Activated CD8-positive, alpha-beta memory T cell treated with anti-CD3 and anti-CD28 coated beads, Interleukin-2, amount 50 U/mL, for 1 hour (primary cell): ENCODE measurements around the gene PGA5.
"Not testable (repeated sequence)": the region's sequence is repeated elsewhere in the genome, so short reads cannot be mapped to it uniquely, and the experiment has no call there.

ENCODE experiments used
- DNase-seq: peaks from one replicate; pipeline ENCODE4 v3.0.0-alpha.2; 2020; ENCODE audit errors: extremely low read depth

PGA5 gene

DNA sequence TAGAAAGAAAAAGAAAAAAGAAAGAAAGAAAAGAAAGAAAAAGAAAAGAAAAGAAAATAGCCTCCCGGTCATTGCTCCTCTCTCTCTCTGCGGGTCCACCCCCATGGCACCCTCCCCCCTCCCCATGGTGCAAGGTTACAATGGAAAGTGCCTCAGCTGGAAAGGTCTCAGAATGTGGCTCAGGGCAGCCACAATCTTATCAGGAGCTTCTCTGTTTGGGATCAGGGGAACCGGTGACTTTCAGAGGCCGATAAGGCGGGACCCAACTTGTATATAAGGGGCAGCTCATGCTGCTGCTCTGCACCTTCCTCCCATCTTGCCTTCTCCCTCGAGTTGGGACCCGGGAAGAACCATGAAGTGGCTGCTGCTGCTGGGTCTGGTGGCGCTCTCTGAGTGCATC is at the start of gene PGA5:
Gene PGA5, plus strand, starts transcription at position 301 of the 400 bp plus-strand sequence. Its CDS starts 52 bp downstream, at position 353.
- DNase-seq, result not testable (repeated sequence)

DNA sequence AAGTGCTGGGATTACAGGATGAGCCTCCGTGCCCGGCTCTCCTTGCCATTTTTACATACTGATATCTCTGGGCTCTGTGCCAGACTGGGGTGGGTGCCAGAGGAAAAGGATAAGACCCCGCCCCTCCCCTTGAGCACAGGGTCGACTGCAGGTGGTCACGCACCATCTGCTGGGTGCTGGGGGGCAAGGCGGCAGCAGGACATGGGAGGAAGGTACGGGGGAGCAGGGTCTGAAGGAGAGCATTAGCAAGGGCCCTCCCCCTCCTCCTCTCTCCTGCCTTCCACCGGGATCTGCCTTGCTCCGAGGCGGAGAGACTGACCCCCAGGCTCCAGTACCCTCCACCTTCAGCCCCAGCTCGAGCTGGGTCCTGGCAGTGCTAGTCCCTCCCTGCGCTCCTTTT is 47.4 kb upstream of the PGA5 start:
- DNase-seq, result no peak

DNA sequence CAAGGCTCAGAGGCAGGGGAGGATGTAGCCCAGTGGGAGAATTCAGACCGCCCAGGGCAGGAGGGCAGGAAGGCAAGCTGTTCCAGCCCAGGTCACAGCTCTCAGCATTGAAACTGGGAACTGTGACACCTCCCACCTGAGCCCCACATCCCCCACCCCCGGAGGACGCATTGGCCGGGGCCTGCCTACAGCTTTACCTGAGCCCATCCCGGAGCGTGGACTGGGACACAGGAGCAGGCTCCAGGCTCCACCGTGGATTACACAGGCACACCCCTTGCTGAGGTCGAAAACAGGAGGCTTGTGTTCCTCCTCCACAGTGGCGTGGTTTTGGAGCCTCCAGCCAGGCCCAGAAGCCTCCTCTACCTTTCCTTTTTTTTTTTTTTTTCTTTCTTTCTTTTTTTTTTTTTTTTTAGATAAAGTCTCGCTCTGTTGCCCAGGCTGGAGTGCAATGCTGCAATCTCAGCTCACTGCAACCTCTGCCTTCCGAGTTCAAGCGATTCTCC is 46.8 kb upstream of the PGA5 start:
- no peak for DNase-seq

GRCh38 chr11:61194981-61195695 is 45.8 kb upstream of the PGA5 start:
- no peak for DNase-seq

- no peak for DNase-seq
Measured at GRCh38 chr11:61195719-61196118, 45.3 kb upstream of the PGA5 start.

GRCh38 chr11:61198361-61198760 is 42.6 kb upstream of the PGA5 start:
- DNase-seq, result no peak

- DNase-seq, result no peak
Measured at GRCh38 chr11:61198948-61199523, 41.9 kb upstream of the PGA5 start.

DNA sequence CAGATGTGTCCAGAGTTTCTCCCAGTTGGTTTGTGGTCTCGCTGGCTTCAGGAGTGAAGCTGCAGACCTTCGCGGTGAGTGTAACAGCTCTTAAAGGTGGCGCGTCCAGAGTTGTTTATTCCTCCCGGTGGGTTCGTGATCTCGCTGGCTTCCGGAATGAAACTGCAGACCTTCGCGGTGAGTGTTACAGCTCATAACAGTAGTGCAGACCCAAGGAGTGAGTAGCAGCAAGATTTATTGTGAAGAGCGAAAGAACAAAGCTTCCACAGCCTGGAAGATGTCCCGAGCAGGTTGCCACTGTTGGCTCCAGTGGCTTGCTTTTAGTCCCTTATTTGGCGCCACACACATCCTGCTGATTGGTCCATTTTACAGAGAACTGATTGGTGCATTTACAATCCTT is 39.5 kb upstream of the PGA5 start:
- DNase-seq, result no peak

DNA sequence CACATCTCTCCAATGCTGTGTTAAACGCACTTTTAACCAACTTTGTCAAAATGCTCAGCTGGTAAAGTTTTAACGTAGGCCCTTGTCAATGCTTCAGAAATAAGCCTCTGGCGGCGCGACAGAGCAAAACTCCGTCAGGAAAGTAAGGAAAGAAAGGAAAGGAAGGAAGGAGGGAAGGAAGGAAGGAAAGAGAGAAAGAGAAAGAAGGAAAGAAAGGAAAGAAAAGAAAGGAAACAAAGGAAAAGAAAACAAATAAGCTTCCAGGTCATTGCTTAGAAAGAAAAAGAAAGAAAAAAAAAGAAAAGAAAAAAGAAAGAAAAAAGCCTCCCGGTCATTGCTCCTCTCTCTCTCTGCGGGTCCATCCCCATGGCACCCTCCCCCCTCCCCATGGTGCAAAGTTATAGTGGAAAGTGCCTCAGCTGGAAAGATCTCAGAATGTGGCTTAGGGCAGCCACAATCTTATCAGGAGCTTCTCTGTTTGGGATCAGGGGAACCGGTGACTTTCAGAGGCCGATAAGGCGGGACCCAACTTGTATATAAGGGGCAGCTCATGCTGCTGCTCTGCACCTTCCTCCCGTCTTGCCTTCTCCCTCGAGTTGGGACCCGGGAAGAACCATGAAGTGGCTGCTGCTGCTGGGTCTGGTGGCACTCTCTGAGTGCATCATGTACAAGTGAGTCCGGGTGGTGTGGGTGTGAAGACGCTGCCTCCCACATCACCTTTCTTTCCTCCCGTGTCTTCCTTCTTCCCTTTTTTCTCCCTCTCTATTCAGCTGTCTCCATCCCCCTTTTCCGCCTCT is 37.8 kb upstream of the PGA5 start, which contains the start of gene PGA3:
Gene PGA3, plus strand, starts transcription at position 566 of the 797 bp plus-strand sequence. Its CDS starts 50 bp downstream, at position 616.
- not testable (repeated sequence) for DNase-seq

DNA sequence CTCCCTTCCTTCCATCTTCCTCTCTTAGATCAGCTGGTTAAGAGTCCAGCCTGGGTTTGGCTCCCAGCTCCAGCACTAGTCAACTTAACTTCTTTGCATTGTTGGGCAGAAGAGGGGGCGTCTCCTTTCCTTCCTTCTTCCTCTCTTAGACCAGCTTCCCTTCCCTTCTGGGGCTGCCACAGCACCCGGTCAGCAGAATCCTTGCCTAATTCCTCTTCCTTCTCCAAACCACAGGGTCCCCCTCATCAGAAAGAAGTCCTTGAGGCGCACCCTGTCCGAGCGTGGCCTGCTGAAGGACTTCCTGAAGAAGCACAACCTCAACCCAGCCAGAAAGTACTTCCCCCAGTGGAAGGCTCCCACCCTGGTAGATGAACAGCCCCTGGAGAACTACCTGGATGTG is 37.1 kb upstream of the PGA5 start:
- DNase-seq, result not testable (repeated sequence)

- not testable (repeated sequence) for DNase-seq
Measured at GRCh38 chr11:61204502-61205059, 36.4 kb upstream of the PGA5 start.

DNA sequence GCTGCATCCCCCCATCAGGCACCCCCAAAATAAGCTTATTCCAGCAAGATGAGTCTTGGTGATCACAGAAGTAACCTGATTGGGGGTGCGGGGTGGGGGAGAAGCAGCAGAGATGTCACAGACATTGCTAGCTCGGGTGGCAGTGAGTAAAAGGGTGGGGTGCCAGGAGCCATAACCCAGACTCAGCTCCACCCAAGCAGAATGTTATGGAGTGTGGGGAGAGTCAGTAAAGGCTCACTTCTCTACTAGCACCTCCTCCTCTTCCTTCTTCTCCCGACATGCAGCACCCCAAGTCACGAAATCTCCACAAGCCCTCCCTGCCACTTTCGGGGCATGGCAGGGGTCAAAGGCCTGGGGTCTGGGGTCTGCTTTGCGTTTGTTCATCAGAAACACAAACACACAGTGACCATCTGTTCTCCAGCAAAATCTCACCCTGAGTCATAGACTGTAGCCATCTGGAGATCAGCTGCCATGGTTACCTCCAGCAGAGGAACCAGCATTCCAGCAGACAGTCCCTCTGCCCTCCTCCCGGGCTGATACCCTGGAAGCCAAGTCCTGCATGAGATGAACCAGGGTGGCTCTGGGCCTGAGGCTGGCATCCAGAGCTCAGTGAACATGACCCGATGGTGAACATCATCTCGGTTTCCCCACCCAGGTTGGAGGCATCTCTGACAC is 33.2 kb upstream of the PGA5 start:
- DNase-seq, result not testable (repeated sequence)

DNA sequence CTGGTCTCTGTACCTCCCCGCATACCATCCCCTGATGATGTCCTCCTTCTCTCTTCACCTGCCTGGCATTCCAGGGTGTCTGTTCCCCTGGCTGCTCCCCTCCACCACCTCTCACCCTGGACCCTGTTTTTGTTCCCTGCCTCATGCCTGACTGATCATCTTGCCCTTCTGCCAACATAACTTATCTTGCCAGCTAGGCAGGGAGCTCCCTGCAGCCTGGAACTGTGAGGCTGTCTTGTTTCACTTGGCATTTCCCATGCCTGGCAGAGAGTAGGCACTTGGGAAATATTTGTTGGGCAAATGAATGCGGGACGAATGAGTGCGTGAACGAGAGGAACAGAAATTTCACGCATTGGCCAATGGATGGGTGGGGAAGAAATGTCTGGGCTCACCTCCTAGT is 30.3 kb upstream of the PGA5 start:
- not testable (repeated sequence) for DNase-seq

- not testable (repeated sequence) for DNase-seq
Measured at GRCh38 chr11:61211327-61211952, 29.5 kb upstream of the PGA5 start.

DNA sequence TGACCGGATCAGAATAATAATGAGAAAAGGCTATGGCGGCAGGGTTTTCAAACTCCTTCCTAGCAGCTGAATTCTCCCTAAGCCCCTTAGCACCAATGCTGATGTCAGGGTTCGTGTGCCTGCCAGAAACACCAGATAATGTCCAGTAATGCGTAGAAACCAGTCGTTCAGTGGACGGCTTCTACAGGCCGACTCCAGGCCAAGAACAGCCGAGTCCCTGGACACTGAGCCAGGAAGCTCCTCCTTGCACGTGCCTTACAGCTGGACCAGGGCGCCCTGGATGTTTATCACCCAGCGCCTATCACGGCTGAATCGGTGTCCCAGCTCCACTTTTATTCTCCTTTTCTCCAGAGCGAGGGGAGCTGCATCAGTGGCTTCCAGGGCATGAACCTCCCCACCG is 28.8 kb upstream of the PGA5 start:
- not testable (repeated sequence) for DNase-seq

DNA sequence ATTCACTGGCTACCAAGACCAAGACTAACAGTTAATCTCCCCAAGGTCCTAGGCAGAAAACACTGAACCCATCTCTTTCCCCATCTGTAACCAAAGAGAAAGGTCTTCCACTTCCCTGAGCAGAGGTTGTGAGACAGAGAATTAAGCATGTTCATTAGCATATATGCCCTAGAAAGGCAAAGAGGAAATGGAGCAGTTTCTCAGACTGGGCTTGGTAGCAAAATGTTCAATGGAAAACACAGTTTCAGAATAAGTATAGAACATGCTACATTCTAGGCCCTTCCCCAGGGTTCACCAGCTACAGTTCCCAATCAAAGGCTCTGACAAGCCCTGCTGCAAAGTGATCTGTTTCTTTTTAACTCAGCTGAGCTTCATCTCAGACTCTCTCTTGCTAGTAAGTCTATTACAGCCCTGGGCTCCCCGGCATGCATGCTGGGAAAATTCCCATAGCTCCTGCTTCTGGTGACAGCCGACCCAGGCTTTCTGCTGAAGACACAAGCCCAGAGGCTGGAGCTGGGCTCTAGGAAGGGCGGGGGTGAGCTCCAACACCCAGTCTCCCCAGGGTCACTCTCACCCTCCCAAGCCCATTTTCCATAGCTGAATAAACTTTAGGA is 27.2 kb upstream of the PGA5 start:
- DNase-seq, result not testable (repeated sequence)

DNA sequence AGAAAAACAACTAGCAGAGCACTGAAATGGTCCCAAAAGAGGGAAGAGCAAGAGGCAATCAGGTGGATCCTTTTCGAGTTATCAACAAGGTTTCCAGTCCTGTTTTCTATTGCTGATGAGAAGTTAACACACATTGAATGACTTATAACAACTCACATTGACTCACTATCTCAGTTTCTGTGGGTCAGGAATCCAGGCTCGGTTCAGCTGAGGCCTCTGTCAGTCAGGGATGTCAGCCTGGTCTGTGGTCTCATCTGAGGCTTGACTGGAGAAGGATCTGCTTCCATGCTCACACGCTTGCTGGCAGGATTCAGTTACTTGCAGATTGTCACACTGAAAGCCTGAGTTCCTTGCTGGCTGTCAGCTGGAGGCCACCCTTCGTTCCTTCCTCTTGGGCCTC is 22.7 kb upstream of the PGA5 start:
- not testable (repeated sequence) for DNase-seq

- not testable (repeated sequence) for DNase-seq
Measured at GRCh38 chr11:61219016-61219415, 22.0 kb upstream of the PGA5 start.

GRCh38 chr11:61222047-61222446 is 18.9 kb upstream of the PGA5 start, which contains the start of gene PGA4:
Gene PGA4 (plus strand): TSS chr11:61222347. CDS start chr11:61222401, 54 bp downstream.
- not testable (repeated sequence) for DNase-seq

- not testable (repeated sequence) for DNase-seq
Measured at GRCh38 chr11:61222692-61223091, 18.3 kb upstream of the PGA5 start.
